Activated B cell treated with CpG ODN at 0.5 μM for 24 hours (primary cell): Measurements from ENCODE around the gene STARD5. TPM values are rescaled to one million over a fixed set of nuclear protein-coding genes. Genes with fewer than 3 reads are reported as not detected.
A peak's percentile ranks its signal among the peaks of the same experiment; 100 is the strongest.

Source experiments
- ATAC-seq: fragments of 200-7000 bp; cut with Tn5 transposase; one replicate; pipeline ENCODE4 v1.10.0; 2021; ENCODE audit warnings: low read depth, mild to moderate bottlenecking, moderate library complexity
- CTCF ChIA-PET: fragments of 350-600 bp; sonication (Branson Sonifier 250); formaldehyde crosslinking; loops from one replicate; lab custom pipeline; 2021; ENCODE audit warnings: antibody characterized with exemption; lab: Charles Lee
- POLR2A ChIA-PET: fragments of 350-600 bp; sonication (Branson Sonifier 250); formaldehyde crosslinking; loops from one replicate; lab custom pipeline; 2021; ENCODE audit warnings: antibody characterized with exemption; lab: Charles Lee
- DNase-seq: peaks from one replicate; pipeline ENCODE4 v3.0.0; 2022
- H3K27ac Mint-ChIP-seq: one replicate; pipeline ENCODE4 v1.8.0; 2020; ENCODE audit warnings: mixed read lengths
- H3K27me3 Mint-ChIP-seq: one replicate; pipeline ENCODE4 v1.8.0; 2021; ENCODE audit warnings: mixed read lengths
- H3K36me3 Mint-ChIP-seq: one replicate; pipeline ENCODE4 v1.8.0; 2021; ENCODE audit warnings: low read depth, mixed read lengths
- H3K4me1 Mint-ChIP-seq: one replicate; pipeline ENCODE4 v1.8.0; 2021; ENCODE audit warnings: mixed read lengths
- H3K4me3 Mint-ChIP-seq: one replicate; pipeline ENCODE4 v1.8.0; 2020; ENCODE audit warnings: mild to moderate bottlenecking, mixed read lengths
- H3K9me3 Mint-ChIP-seq: one replicate; pipeline ENCODE4 v1.8.0; 2020; ENCODE audit warnings: mixed read lengths
- intact Hi-C: fragments of 100-400 bp; cut with micrococcal nuclease; formaldehyde crosslinking; loops from one replicate; pipeline ENCODE4 v1.15.1; 2024
- total RNA-seq: library from RNA; stranded (reverse); gene quantifications from 2 replicates; pipeline ENCODE4 v1.2.3, GENCODE V29; 2022
- TF ChIP-seq, protein P1 (sequence below): fragments of 200-600 bp; IDR thresholded peaks from one replicate; pipeline ENCODE4 v1.8.0; 2022; ENCODE audit warnings: antibody characterized with exemption, mild to moderate bottlenecking

Gene STARD5
- total RNA-seq, 1 donor from 2014 or later, result 14.3 TPM

DNA sequence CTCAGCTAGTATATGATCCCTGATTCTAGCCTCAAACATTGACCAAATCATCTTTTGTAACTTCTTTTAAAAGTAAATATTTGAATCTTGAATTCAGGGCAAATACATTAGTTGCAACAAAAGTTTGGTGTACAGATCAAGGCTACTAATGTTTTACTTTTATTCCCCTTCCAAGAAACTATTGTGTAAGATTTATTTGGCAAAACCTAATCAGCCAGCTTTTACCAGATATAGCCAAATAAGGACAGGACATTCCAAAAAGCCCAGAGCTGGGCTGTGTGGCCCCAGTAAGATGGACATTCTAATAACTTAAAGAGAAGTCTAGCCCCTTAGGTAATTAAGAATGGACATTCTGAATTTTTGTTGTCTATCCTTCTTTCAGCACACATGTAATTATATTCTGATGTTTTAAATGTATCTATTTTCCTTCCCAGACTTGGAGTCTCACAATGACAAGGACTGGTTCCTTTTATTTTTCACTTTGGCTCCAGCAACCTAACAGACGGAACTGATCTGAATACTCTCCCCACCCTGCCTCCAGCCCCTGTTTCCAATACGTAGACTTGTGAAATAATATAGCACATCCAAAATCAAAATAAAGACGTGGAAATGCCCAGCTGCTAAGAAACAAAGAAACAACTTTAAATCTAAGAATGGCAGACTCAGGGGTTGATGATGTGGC is 48.1 kb downstream of the STARD5 start:
- Mint-ChIP-seq H3K27me3 (no peaks in the 10 kb centered on the region), H3K36me3 (peaks cover 9% of the 10 kb centered on the region), H3K4me3 (no peak overlapping the region), H3K4me1 (peaks cover 19% of the 10 kb centered on the region), H3K9me3 (peaks cover 7% of the 10 kb centered on the region), H3K27ac (peak overlapping the region; percentile 19)
- TF ChIP-seq, protein P1, sequence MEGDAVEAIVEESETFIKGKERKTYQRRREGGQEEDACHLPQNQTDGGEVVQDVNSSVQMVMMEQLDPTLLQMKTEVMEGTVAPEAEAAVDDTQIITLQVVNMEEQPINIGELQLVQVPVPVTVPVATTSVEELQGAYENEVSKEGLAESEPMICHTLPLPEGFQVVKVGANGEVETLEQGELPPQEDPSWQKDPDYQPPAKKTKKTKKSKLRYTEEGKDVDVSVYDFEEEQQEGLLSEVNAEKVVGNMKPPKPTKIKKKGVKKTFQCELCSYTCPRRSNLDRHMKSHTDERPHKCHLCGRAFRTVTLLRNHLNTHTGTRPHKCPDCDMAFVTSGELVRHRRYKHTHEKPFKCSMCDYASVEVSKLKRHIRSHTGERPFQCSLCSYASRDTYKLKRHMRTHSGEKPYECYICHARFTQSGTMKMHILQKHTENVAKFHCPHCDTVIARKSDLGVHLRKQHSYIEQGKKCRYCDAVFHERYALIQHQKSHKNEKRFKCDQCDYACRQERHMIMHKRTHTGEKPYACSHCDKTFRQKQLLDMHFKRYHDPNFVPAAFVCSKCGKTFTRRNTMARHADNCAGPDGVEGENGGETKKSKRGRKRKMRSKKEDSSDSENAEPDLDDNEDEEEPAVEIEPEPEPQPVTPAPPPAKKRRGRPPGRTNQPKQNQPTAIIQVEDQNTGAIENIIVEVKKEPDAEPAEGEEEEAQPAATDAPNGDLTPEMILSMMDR, result no peak
- DNase-seq (no peak), ATAC-seq (no peak)
- ChIA-PET CTCF (interaction anchor here (0.6 to 6.3 kb wide), 28 partner anchors 8 to 169 kb away, joined by 3 to 158 read pairs (median 6); partner anchors contain the start of gene STARD5), POLR2A (interaction anchor here (0.6 to 5.2 kb wide), 13 partner anchors 10 to 169 kb away, joined by 3 to 55 read pairs (median 7); partner anchors contain the start of gene STARD5)
- intact Hi-C loops, result loop anchor here (1.0 kb wide), 7 partner anchors 10 to 204 kb away; no protein-coding TSS in a partner anchor

DNA sequence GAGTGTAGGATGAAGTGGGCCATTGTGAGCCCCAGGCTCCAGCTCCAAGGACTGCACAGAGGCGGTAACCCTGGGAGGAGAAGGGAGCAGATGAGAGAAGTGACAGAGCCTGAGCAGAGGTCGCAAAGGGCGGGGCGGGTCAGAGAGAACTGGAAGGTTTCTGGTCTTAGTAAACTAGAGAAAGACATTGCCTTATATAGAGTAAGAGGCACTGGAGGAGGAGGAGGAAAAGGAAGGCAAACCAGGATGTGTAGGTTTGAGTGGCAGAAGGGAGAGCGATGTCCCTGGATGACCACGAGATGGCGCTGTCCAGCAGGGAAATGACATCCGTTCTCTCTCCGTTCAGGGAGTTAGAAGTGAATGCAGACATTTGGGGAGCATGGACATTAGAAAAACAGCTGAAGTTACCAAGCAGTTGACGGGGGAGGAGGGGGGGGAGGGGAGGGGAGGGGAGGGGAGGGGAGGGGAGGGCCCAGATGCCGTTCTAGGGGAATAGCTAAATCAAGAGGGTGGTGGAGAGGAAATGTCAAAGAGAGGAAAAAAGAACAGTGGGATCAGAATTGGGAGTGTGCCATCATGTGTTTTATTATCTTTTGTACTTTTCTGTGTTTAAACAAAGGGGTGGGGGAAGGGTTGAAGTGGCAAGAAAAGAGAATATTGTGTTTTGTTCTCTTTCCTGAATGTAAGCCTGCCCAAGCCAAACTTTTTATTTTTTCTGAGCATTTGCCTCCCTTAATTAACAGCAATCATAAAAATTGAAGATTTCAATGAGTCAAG is 48.8 kb downstream of the STARD5 start:
- ChIA-PET CTCF (interaction anchor here (0.6 to 6.3 kb wide), 31 partner anchors 9 to 203 kb away, joined by 3 to 158 read pairs (median 6); partner anchors contain the start of gene STARD5), POLR2A (interaction anchor here (0.7 to 5.2 kb wide), 11 partner anchors 9 to 169 kb away, joined by 3 to 55 read pairs (median 8); partner anchors contain the start of gene STARD5)
- Mint-ChIP-seq H3K4me3 (no peak overlapping the region), H3K4me1 (peaks cover 19% of the 10 kb centered on the region), H3K27ac (peak overlapping the region; percentile 46), H3K9me3 (peaks cover 7% of the 10 kb centered on the region), H3K36me3 (peaks cover 9% of the 10 kb centered on the region), H3K27me3 (no peaks in the 10 kb centered on the region)
- intact Hi-C loops, result loop anchor here (1.0 kb wide), 7 partner anchors 11 to 205 kb away; no protein-coding TSS in a partner anchor
- DNase-seq, result peak; percentile 60
- TF ChIP-seq, protein P1, result peak; percentile 74
- peak; percentile 89 for ATAC-seq

DNA sequence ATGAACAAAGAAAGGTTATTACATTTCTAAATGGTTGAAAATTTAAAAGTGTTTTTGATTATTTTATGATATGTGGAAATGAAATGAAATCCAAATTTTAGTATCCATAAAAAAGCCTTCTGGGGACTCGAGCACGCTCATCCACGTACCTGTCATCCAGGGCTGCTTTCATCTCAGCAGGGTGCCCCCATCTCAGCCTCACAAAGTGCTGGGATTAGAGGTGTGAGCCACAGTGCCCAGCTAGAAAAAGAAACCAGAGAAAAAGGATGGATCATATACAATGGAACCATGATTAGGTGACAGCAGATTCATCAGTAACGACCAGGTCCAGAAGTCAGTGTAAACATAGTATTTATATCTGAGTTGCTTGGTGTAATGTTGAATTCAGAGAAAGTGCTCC is 49.7 kb downstream of the STARD5 start:
- no peak overlapping the region for H3K27ac Mint-ChIP-seq
- peaks cover 9% of the 10 kb centered on the region for H3K36me3 Mint-ChIP-seq
- no peak overlapping the region for H3K4me3 Mint-ChIP-seq
- TF ChIP-seq, protein P1, result no peak
- H3K4me1 Mint-ChIP-seq, result peaks cover 19% of the 10 kb centered on the region
- DNase-seq, result no peak
- H3K27me3 Mint-ChIP-seq, result no peaks in the 10 kb centered on the region
- H3K9me3 Mint-ChIP-seq, result peaks cover 7% of the 10 kb centered on the region
- POLR2A ChIA-PET, result interaction anchor here (2.1 to 5.2 kb wide), 5 partner anchors 19 to 61 kb away, joined by 8 to 55 read pairs (median 15); no protein-coding TSS in a partner anchor
- intact Hi-C loops, result no loop called here
- CTCF ChIA-PET, result interaction anchor here (0.7 to 6.3 kb wide), 15 partner anchors 8 to 204 kb away, joined by 3 to 158 read pairs (median 13); no protein-coding TSS in a partner anchor
- no peak for ATAC-seq

DNA sequence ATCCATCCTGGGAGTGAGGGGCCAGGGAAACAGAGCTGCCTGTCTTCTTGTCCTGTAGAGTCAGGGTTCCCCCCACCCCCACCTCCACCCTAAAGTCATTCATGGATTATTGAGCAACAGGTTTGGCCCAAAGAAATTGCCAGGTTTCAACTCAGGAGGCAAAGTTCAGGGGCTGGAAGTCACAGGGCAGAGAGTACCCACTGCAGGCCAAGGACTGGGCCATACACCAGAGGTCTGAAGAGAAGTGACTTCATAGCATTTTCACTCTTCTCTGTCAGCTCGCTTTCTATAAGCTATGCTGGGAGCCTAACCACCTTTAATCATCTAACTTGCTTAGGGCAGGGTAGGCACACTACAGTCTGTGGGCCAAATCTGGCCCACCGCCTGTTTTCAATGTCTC is 50.1 kb downstream of the STARD5 start:
- Mint-ChIP-seq H3K27me3 (no peaks in the 10 kb centered on the region), H3K36me3 (peaks cover 9% of the 10 kb centered on the region), H3K4me1 (peaks cover 19% of the 10 kb centered on the region), H3K4me3 (no peak overlapping the region), H3K9me3 (peaks cover 7% of the 10 kb centered on the region), H3K27ac (no peak overlapping the region)
- no peak for DNase-seq
- intact Hi-C loops, result no loop called here
- no peak for ATAC-seq
- ChIA-PET CTCF (interaction anchor here (1.0 to 6.3 kb wide), 12 partner anchors 8 to 137 kb away, joined by 3 to 158 read pairs (median 14); no protein-coding TSS in a partner anchor), POLR2A (interaction anchor here (2.7 to 5.2 kb wide), 2 partner anchors 19 to 22 kb away, joined by 15 to 55 read pairs; no protein-coding TSS in a partner anchor)
- TF ChIP-seq, protein P1, result no peak
